GM21423 (cell line): ENCODE data around the gene TSPAN32.

Experiments used
- ATAC-seq: cut with Tn5 transposase; IDR thresholded peaks from one replicate; pipeline ENCODE4 v1.9.1; 2021; ENCODE audit warnings: mild to moderate bottlenecking, moderate library complexity; ENCODE audit not compliant: unreplicated experiment

TSPAN32 gene

DNA sequence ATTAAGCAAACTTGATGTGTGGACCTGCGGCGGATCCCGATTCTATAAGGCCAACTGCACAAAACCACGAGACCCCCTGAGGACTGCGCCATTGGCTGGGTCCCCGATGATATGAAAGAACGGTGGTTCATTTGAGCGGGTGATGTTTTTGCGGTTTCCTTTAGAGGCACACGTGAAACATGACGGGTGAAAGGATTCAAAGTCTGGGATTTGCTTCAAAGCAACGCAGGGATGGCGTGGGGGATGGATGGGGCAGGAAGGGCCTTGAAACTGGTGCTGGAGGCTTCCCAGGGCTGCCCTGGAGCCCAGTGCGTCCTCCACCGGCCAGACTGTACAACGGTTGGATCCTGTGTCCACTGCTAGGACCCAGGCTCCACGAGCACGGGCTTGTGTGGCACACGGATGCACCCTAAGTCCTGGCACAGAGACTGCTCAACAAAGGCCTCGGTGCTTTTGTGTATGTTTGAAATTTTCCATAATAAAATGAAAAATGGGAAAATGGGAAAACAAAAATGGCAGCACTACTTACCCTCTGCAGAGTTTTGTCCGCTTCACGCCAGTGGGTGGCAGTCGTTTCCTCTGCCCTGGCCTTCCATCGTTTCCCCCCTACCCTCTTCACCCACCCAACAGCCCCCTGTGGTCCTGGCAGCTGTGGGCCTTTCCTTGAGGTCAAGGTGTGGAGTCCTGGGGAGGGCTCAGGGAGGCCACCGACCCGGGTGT, 35.1 kb upstream of the TSPAN32 start:
- no peak for ATAC-seq

DNA sequence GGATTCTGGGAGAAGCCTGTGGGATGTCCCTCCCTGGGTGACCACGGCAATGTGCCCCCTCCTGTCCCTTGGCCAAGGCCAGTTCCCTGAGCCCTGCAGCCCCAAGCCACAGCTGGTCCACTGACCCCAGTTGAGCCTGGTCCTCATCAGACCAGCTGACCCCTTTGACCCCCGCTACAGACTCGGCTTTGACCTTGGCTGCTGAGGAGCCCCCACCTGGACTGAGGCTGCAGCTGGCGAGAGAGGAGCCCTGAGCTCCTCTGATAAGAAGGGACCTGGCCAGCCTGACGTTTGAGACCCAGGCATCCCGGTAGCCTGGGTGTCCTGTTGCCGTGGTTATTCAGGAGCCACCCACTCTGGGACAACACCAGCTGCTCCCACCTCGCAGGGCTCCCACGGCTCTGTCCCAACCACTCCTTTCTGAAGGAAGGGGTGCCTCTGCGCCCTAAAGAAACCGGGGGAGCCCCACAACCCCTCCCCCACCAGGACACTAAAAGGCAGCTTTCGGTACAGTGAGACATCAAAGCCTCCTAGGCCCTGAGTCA, 34.4 kb upstream of the TSPAN32 start:
- no peak for ATAC-seq

DNA sequence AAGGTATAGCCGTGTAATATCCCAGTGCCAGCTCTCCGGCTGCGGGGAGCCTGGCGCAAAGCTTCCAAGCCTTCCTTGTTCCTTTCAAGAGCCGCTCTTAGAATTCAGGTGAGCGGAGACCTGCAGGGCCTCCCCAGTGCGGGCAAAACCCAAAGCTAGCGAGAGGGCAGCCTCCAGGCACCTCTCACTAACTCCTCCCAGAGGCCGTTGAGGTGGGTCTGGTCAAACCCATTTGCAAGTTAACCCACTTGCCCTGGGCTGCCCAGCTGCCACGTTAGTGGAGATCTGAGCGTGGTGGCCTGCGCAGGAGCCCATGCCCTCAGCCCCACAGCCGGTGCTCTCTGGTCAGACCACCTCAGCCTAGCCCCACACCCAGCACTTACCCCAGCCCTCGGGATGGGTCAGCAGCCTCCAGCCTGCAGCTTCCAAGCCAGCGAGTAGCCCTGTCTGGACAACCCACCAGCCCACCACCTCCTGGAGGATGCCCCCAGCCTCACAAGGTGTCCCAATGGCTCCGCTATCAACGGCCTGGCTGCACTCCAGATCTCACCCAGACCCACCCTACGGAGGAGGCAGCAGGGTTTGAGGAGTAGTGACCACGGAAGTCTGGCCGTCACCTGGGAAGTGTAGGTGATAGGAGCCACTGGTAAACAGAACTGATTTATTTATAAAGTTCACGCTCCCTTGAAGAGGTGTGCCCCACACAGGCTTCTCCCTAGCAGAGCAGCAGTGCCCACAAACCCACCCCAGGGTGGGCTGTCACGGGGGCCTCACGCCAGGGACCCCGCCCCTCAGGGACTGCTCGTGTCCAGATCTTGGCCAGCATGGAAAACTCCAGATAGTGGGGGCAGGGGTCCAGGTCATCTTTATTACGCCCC, 33.7 kb upstream of the TSPAN32 start:
- ATAC-seq = no peak

DNA sequence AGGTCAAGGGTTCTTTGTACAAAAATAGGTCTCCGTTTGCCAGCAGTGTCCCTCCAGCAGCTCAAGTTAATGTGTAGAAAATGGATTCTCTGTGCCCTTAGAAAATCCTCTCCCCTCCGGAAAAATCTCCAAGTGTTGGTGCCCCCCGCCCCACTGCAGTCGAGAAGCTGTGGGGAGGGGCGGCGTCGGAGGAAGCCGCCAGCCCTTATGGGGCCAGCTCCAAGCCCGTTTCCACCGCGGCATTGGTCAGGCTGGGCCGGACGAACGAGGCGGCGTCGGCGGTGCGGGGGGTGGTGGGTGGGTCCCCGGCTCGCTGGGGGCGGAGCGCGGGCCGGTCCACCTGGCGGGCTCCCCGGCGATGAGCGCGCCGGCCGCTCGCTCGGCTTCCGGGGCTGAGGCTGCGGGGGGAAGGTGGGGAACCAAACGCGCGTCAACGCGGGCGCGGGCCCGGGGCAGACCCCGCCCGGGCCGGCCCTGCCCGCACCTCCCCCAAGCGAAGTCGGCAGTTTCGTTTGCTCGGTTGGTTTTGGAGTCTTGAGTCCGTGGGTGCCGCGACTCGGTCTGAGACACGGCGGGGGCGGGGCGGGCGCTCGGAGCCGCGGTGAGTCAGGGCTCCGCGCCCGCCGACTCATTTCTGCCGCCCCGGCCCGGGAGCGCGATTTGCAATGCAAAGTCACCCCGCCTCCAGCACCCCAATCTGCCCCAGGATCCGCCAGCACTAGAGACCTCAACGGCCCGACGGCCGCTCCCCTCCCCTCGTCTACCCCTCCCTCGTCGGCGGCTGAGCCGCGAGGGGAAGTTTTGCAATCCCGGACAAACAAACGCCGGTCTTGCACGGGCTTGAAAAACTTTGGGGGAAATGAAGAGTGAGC, 32.8 kb upstream of the TSPAN32 start:
- no peak for ATAC-seq

DNA sequence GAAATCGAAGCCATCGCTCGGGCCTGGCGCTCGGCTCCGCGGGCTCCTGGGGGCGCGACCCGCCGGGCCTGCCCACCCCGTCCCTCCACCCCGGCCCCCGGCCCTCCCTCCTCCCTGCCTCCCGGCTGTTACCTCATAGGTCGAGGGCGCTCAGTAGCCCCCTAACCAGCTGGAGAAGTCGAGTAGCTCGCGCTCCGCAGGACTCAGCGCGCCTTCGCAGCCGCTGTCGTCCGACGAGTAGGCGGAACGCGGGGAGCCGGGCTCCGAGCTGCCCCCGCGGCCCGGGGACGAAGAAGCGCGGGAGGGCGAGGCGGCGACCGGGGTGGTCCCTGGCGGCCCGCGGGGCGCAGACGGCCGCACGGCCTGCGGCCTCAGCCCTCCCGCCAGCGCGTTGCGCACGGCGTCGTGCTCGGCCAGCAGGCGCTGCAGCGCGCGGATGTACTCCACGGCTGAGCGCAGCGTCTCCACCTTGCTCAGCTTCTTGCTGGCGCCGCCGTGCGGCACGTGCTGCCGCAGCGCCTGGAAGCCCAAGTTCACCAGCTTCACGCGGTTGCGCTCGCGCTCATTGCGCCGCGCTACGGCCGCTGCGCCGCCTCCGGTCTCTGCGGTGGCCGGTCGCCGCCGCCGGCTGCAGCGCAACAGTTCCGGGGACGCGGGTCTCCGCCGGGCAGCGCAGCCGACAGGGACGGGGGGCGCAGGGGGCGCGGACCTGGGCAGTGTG, 32.1 kb upstream of the TSPAN32 start:
- no peak for ATAC-seq

DNA sequence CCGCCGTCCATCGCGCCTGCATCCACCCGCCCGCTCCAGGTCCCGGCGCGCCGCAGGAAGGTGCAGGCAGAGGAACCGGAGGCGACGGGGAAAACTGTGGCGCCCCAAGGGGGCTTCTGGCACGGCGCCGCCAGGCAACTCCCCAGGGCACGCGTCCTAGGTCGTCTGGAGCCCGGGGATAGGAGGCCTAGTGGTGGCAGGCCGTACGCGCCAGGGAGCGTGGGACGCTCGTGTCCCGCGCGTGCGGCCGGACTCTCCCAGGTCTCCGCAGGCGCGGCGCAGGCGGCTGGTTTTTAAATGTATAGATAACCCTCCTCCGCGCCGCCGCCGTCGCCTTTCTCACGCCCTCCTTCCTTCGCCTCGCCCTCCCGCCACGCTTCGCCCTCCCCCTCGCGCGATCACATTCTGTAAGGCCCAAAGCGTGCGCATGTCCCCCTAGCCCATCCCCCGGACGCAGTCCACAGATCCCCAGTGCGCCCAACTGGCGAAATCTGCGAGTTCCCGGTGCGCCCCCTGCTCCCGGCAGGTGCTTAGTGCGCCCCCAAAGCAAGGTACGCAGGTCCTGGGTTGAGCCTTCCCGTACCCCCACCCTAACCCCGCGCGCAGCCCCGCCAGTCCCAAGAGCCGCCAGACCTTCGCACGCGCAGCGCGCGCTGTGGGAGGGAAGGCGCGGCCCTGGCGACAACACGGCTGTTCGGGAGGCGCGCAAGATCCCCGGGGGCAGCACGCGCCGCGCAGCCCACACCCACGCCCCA, 31.3 kb upstream of the TSPAN32 start, which contains the start of gene ASCL2:
Gene ASCL2, minus strand, starts transcription at position 267 of the 755 bp plus-strand sequence. Its CDS starts 256 bp downstream, at position 11.
- no peak for ATAC-seq

DNA sequence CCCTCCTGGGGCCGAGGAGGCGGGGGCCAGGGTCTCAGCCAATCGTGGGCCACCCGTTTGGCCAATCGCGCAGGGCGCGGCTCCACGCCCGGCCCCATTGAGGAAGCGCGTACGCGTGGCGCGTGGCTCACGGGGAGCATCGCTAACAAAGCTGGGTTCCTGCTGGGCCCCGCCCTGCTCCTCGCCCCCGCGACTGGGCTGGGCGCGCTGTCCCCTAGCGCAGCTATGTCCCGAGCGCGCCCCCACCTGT, 30.8 kb upstream of the TSPAN32 start:
- ATAC-seq = no peak

DNA sequence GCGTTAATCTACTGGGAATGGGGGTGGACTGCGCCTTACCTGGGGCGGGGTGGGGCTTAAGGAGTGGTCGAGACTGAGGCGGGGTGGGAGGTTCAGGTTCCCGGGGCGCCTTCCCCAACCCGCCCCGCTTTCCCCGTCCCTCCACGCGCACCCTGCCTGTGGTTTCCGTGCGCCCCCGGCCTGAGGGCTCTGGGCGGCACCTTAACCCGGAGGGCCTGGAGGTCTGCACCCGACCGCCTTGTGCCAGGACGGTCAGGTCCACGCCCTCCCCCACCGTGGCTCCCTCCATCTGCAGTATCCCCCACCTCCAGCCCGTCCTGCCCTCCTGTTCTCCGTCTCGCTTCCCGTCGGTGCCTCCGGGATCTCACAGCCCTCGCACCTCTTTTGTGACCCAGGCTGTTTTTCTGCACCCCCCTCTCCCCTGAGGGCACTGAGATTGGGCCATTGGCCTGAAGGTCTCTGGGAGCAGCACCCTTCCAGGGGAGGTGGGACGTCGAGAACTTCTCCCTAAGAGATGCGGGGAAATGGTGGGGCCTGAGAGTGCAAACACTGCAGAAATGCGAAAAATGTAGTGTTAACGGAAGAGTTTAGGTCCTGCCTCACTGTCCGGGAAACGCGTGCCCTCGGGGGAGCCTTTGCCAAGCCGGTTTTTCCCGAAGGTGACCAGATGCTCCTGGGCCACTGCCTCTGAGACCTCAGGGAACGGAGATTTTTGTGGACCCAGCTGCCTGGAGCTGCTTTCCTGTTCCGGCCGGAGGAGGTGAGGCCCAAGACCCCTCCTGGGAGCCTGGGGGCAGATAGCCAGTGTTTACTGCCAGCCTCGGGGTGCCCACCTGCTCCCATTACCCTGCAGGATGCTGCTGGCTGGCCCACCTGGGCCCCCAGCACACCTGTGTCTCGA, 30.2 kb upstream of the TSPAN32 start:
- no peak for ATAC-seq

DNA sequence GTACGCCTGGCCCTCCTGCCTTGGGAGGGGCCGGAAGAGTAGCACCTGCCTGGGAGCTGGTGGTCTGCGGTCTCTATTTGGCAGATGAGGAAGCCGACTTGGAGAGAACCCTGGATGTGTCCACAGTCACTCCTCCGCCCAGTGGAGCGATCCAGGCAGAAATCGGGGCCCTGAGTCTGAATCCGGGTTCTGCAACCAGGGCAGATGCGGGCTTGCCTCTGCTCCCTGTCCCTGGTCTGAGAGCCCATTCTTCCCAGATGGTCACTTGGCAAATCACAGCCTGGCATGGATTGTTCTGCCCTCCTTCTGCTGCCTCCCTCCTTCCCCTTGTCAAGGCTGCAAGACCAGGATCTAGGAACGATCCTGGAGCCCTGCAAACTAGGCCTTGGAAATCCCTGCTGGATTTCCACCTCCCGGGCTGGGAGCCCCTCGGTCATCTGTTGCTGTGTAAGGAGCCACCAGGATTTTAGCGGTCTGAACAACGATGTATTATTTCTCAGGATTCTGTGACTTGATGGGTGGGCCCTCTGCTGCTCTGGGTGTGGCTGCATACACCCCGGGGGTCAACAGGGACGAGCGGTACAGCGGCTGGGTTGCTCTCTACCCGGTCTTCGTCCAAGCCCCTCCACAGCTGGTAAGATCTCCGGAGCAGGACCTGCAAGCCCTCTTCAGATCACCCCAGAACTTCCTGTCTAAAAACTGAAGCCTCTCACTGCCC, 29.4 kb upstream of the TSPAN32 start:
- ATAC-seq = no peak

DNA sequence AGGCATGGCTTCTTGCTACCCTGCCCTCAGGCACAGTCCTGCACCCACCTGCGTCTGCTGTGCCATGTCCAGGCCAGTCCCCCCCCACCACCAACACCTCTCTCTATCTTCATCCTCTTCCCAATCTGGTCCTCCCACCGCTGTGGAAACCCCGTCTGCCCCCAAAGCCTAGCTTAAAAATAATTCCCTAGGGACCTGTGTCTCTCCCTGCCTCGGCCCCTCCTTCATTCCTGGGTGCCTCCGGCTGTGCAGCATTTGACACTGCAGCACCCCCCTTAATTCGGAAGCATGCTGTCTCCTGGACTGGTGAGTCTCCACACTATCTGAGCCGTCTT, 28.9 kb upstream of the TSPAN32 start:
- ATAC-seq = no peak

DNA sequence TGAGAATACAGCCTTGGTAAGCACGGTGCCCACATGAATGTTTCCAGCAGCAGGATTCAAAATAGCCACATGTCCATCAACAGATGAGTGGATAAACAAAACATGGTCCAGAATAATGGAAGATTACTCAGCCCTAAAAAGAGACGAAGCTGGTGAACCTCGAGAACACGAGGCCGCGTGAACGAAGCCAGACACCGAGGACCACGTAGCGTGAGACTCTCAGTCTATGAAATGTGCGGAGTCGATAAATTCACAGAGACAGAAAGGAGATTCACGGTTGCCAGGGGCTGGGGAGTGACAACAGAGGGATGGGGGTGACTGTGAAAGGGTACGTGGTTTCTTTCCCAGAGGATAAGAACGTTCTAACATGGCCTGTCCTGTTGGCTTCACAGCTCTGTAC, 28.5 kb upstream of the TSPAN32 start:
- ATAC-seq = no peak

DNA sequence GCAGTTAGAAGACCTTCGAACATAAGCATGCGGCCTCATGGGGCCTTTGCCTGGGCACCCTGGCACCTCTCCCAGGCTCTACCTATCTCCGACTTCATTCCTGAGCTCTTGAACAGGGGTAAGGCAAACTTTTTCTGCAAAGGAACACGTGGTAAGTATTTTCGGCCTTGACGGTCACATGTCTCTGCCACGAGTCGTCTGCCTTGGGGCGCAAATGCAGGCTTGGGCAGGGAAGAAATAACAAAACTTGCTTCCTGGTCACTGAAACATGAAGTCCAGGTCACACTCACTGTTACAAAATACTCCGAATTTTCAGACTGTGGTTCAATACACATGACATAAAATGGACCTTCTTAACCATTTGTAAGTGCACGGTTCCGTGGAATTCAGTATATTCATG, 28.0 kb upstream of the TSPAN32 start:
- no peak for ATAC-seq

DNA sequence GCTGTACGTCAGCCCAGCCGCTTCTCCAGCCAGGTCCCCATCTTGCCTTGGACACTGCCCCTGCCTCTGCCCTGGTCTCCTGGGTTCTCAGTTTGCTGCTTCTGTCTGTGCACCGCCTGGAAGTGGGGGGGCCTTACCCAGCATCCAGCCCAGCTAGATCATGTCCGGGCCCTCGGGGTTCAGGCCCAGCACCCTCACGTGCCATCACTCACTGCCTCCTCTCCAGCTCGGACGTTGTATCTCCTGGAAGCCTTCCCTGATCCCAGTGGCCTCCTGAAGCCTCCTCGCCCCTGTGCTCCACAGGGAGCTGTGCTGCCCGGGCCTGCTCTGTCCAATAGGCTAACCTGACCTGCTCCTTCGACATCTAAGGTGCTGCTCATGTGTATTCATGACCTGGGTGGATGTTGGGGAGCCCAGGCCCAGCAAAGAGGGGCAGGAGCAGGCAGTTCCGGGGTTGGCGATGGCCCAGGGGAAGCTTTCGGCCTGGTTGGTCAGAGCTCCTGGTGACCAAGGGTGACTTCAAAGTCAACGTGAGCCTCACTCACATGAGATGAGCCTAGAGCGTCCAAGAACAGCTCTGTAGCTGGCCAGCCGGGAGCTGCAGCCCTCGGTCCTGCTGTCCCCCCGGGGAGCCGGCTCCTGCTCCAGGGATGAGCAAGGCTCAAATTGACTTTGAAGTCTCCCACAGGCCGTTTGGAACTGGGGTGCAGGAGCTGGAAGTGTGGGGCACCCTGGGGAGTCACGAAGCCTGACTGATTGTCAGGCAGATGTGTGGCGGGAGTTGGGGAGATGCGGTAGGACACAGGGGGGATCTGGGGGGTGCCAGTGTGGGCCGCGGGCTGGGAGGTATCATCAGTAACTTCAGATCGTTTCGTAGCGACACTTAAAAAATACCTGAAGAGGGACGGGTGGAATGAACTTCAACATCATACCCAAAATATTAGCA, 26.2 kb upstream of the TSPAN32 start:
- no peak for ATAC-seq

DNA sequence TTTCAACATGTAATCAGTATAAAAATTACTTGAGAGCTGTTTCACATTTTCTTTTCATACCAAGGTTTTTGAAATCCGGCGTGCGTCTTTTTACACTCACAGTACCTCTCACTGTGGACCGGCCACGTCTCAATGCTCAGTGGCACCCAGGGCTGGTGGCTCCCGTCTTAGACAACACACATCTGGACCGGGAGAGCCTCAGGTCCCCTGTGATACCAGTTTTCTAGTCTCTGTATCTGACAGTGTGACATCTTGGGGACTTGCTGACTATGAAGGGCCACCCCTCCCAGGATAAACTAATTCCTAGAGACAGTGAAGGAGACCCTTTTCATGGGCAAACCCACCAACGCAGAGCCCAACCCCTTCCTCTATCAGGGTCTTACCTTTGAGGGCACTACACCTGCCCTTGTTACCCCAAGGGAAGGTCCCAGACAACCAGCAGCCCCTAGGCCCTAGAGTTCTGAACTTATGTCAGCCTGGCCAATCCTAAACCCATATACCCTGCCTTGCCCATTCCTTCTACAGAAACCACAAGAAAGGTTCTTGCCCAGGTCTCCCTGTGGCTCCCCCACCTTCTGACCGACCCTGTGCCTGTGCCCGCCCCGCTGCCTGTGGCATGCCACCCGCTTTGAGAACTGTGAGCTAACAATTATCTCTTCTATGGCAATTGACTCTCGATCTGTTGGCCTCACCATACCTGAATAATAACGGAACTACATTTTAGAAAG, 25.4 kb upstream of the TSPAN32 start:
- ATAC-seq = no peak

DNA sequence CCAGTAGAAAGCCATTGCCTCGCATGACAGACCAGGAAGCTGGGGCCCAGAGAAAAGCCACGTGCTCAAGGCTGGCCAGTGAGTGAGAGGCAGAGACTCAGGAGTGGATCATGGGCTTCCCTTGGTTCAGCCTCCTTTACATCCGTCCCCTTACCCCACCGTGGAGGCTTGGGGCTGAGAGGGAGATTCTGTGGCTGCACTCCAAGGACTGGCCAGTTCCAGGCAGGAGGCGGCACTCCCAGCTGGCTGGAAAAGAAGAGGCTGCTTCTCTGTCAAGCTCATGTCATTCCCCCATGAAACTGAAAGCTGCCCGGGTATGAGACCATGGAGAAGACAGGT, 24.8 kb upstream of the TSPAN32 start:
- no peak for ATAC-seq

DNA sequence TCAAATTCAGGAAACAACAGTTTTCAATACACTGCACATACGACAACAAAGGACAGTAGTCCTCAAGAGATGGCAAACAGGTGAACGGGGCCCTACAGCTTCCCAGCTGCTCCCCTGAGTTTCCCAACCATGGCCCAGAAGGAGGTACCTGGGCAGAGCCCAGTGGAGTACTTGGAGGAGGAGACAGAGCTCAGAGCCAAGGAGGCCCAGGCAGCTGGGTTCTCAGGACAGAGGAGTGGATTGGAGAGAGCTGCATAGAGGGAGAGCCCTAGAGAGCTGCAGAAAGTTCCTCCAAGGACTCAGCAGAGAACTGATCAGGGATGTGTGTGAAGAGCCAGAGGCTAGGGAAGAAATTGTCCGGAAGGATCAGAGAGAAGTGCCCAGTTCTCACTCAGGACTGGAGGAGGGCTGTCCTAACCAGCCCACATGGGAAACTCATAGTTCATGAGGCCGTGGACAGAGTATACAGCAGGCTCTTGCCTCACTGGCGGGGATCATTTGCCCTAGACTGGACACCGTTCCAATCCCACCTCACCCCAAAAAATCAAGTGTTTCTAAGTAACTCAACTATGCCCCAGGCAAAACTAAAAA, 23.8 kb upstream of the TSPAN32 start:
- no peak for ATAC-seq
